Coronary artery (tissue), 2 donors: ENCODE measurements around the gene SLC22A23.

Source experiments
- DNase-seq: peaks from one replicate; pipeline ENCODE4 v3.0.0-alpha.2; 2017; ENCODE audit warnings: low spot score
- H3K27ac ChIP-seq, 2 donors: fragments of 200-600 bp; sonication (generic); one replicate each; pipeline ENCODE4 v1.5.1; 2016 to 2019
- H3K4me3 ChIP-seq: fragments of 200-600 bp; sonication (generic); 2 replicates; pipeline ENCODE4 v1.5.1; 2016; ENCODE audit warnings: mild to moderate bottlenecking, moderate library complexity
- TF ChIP-seq, protein P1 (sequence below): fragments of 200-600 bp; sonication (generic); IDR thresholded peaks from one replicate; pipeline ENCODE4 v1.5.1; 2019; ENCODE audit warnings: antibody characterized with exemption

SLC22A23 gene

GRCh38 chr6:3408665-3409064, 48.2 kb downstream of the SLC22A23 start:
- no peak for DNase-seq
- H3K27ac ChIP-seq = no peak overlapping the region
- H3K4me3 ChIP-seq = no peak overlapping the region
- TF ChIP-seq, protein P1, sequence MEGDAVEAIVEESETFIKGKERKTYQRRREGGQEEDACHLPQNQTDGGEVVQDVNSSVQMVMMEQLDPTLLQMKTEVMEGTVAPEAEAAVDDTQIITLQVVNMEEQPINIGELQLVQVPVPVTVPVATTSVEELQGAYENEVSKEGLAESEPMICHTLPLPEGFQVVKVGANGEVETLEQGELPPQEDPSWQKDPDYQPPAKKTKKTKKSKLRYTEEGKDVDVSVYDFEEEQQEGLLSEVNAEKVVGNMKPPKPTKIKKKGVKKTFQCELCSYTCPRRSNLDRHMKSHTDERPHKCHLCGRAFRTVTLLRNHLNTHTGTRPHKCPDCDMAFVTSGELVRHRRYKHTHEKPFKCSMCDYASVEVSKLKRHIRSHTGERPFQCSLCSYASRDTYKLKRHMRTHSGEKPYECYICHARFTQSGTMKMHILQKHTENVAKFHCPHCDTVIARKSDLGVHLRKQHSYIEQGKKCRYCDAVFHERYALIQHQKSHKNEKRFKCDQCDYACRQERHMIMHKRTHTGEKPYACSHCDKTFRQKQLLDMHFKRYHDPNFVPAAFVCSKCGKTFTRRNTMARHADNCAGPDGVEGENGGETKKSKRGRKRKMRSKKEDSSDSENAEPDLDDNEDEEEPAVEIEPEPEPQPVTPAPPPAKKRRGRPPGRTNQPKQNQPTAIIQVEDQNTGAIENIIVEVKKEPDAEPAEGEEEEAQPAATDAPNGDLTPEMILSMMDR = no peak

DNA sequence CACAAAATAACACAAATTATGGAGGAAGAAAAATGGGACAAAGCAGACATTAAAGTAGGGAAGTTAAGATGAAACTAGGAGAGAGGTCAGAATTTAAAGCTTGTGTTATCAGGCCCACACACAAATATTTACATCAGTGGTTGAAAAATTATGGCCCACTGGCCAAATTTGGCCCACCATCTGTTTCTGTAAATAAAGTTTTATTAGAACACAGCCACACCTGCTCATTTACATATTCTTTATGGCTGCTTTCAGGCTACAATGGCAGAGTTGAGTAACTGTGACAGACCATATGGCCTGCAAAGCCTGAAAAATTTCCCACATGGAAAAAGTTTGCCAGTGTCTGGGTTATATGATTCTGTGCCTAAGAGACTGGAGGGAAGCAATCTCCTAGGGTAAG, 49.0 kb downstream of the SLC22A23 start:
- TF ChIP-seq, protein P1 = no peak
- Histone ChIP-seq H3K4me3 (no peak overlapping the region), H3K27ac (no peak overlapping the region)
- DNase-seq = no peak

DNA sequence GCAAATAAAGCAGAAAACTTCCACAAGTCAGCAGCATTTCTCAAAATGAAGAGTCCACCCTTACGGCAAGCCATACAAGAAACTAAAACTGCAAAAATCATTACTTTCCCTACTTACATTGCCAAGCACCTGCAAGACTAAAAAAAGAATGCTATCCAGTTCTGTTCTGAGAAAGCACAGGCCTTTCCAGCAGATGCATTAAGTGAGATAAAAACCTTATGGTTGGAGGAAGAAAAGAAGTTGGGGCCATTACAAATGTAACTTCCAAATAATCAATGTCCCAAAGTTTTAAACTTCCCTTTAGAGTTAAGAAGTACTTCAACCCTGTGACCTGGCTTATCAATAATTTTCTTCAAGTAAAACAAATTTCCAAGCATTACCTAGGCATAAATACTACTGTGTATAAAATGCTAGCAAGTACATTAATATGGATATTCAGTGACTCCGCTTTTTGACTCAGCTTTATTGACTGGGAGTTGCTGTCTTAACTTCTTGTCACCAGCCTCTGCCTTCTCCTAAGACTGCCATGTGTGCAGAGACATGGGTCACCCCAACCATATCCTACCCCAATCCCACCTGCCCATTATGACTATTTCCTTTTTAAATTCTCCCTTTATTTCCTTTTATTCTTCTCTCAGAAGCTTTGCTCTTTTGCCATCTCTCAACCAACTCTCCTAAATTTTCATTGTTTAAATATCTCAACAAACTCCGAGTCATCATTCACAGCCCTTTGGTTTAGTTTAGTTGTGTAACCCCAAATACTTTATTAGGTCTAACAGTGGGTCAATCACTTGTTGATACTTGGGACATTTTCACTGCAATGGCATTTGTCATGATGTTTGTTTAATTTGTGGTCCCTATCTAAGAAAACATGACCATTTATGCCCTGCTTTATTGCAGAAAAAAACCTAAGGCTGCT, 49.7 kb downstream of the SLC22A23 start:
- Histone ChIP-seq H3K27ac (no peak overlapping the region), H3K4me3 (no peak overlapping the region)
- no peak for DNase-seq
- TF ChIP-seq, protein P1 = no peak

GRCh38 chr6:3406362-3406821, 50.5 kb downstream of the SLC22A23 start:
- TF ChIP-seq, protein P1 = no peak
- Histone ChIP-seq H3K4me3 (no peak overlapping the region), H3K27ac (no peak overlapping the region)
- no peak for DNase-seq

DNA sequence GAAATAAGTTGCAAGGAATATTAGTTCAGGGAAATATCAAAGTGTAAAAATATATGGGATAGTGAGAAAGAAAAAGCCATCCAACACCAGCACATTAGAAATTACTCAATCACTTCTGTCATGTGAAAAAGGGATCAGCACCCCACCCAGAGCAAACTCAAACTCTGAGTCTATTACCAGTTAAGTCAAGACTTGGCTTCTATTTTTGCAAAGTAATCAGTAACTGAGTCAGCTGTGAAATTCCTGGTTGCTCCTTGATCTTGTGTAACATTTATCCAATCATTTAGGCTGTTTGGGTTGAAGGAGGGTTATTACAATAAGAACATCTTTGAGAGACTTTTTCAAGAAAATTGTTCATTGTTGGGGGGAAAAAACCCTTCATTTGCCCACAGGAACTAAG, 51.2 kb downstream of the SLC22A23 start:
- TF ChIP-seq, protein P1 = no peak
- Histone ChIP-seq H3K27ac (peak overlapping the region in 1 of 2 donors; percentile 28), H3K4me3 (no peak overlapping the region)
- no peak for DNase-seq

DNA sequence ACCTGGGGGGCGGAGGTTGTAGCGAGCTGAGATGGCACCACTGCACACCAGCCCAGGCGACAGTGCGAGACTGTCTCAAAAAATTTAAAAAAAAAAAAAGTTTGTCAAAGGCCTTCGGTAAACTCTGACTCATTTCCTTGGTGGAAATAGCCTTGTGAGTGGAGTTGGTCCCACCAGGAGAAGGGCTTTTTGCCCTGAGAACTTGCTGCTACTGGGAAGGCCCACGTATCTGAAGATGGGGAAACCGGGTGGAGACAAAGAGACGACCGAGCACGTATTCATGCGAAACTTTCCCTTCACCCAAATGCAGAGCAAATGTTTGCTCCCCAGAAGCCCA, 51.7 kb downstream of the SLC22A23 start:
- no peak overlapping the region for H3K27ac ChIP-seq
- DNase-seq = no peak
- H3K4me3 ChIP-seq = no peak overlapping the region
- TF ChIP-seq, protein P1 = no peak
